CD14-positive monocyte (primary cell): ENCODE measurements around the gene PPP2CA. TPM values are rescaled to one million over a fixed set of nuclear protein-coding genes. Genes with fewer than 3 reads are reported as not detected.

Experiments
- DNase-seq, 3 donors: peaks; one replicate each; pipeline ENCODE4 v3.0.0-alpha.2; 2011 to 2022
- H2AFZ ChIP-seq: 2 replicates; pipeline ENCODE4 v1.6.0; 2012; ENCODE audit warnings: mild to moderate bottlenecking, low read depth, low read length, inconsistent platforms; ENCODE audit not compliant: insufficient read depth, poor library complexity, severe bottlenecking
- H3K27ac ChIP-seq, 2 donors: 1 replicate in 1 of 2; 2 replicates in 1 of 2; pipeline ENCODE4 v1.5.1; 2012 to 2013; ENCODE audit warnings: low read length in 2 of 2, control low read depth in 1 of 2, inconsistent platforms in 1 of 2, low read depth in 1 of 2, mild to moderate bottlenecking in 1 of 2
- H3K27me3 ChIP-seq, 2 donors: one replicate each; pipeline versions ENCODE4 v1.6.0 to v1.6.1; 2011 to 2013; ENCODE audit warnings: low read length in 2 of 2; ENCODE audit not compliant: control insufficient read depth in 2 of 2, insufficient read depth in 2 of 2
- H3K36me3 ChIP-seq, 2 donors: replicated peaks in 1 of 2; 1 replicate in 1 of 2; 2 replicates in 1 of 2; pipeline versions ENCODE4 v1.5.1 to v1.6.1; 2012 to 2013; ENCODE audit warnings: low read length in 2 of 2, control low read depth in 1 of 2, inconsistent platforms in 1 of 2, mild to moderate bottlenecking in 1 of 2; ENCODE audit not compliant: insufficient read depth in 2 of 2, control insufficient read depth in 1 of 2
- H3K4me1 ChIP-seq, 2 donors: 1 replicate in 1 of 2; 2 replicates in 1 of 2; pipeline versions ENCODE4 v1.5.1 to v1.6.1; 2012 to 2013; ENCODE audit warnings: low read length in 2 of 2, control low read depth in 1 of 2, inconsistent platforms in 1 of 2, mild to moderate bottlenecking in 1 of 2, moderate library complexity in 1 of 2; ENCODE audit not compliant: insufficient read depth in 2 of 2, control insufficient read depth in 1 of 2
- H3K4me2 ChIP-seq: replicated peaks from 2 replicates; pipeline ENCODE3; 2012; ENCODE audit warnings: low read length, moderate library complexity, mild to moderate bottlenecking; ENCODE audit not compliant: poor library complexity, severe bottlenecking; ENCODE audit errors: extremely low read depth
- H3K4me3 ChIP-seq, 3 experiments: fragments of 200-600 bp in 1 of 3; sonication (generic) in 1 of 3; replicated peaks in 1 of 3; 1 replicate in 2 of 3; 2 replicates in 1 of 3; pipeline ENCODE4 v1.5.1; 2011 to 2013; ENCODE audit warnings: low read length in 3 of 3, mild to moderate bottlenecking in 3 of 3, control low read depth in 2 of 3, low read depth in 2 of 3, inconsistent platforms in 1 of 3, moderate library complexity in 1 of 3
- H3K79me2 ChIP-seq: 2 replicates; pipeline ENCODE4 v1.6.0; 2012; ENCODE audit warnings: mild to moderate bottlenecking, control low read depth, inconsistent platforms, low read length, moderate library complexity; ENCODE audit not compliant: insufficient read depth
- H3K9ac ChIP-seq: 2 replicates; pipeline ENCODE4 v1.6.0; 2017; ENCODE audit warnings: low read length, mild to moderate bottlenecking; ENCODE audit not compliant: insufficient read depth, poor library complexity, severe bottlenecking
- H3K9me3 ChIP-seq, 2 donors: replicated peaks in 1 of 2; 1 replicate in 1 of 2; 2 replicates in 1 of 2; pipeline versions ENCODE4 v1.5.1 to v1.6.1; 2012 to 2013; ENCODE audit warnings: low read length in 2 of 2, control low read depth in 1 of 2; ENCODE audit not compliant: control insufficient read depth in 1 of 2, insufficient read depth in 1 of 2
- H4K20me1 ChIP-seq: 2 replicates; pipeline ENCODE4 v1.6.0; 2012; ENCODE audit warnings: mild to moderate bottlenecking, low read length, control low read depth, moderate library complexity; ENCODE audit not compliant: insufficient read depth
- H3K27ac Mint-ChIP-seq, 7 donors: one replicate each; pipeline ENCODE4 v1.8.0; 2020; ENCODE audit warnings: mild to moderate bottlenecking in 7 of 7, mixed read lengths in 7 of 7, moderate library complexity in 6 of 7, inconsistent platforms in 2 of 7
- H3K27me3 Mint-ChIP-seq, 3 donors: one replicate each; pipeline ENCODE4 v1.8.0; 2021 to 2022; ENCODE audit warnings: low read depth in 3 of 3, mild to moderate bottlenecking in 3 of 3, mixed read lengths in 3 of 3, moderate library complexity in 3 of 3, inconsistent platforms in 1 of 3
- H3K36me3 Mint-ChIP-seq, 2 donors: one replicate each; pipeline ENCODE4 v1.8.0; 2020; ENCODE audit warnings: mixed read lengths in 2 of 2, inconsistent platforms in 1 of 2, mild to moderate bottlenecking in 1 of 2
- H3K4me1 Mint-ChIP-seq: one replicate; pipeline ENCODE4 v1.8.0; 2020; ENCODE audit warnings: mild to moderate bottlenecking, mixed read lengths
- H3K4me3 Mint-ChIP-seq, 2 donors: one replicate each; pipeline ENCODE4 v1.8.0; 2020; ENCODE audit warnings: mild to moderate bottlenecking in 2 of 2, mixed read lengths in 2 of 2, moderate library complexity in 1 of 2
- H3K9me3 Mint-ChIP-seq, 7 donors: one replicate each; pipeline ENCODE4 v1.8.0; 2020 to 2022; ENCODE audit warnings: mixed read lengths in 7 of 7, mild to moderate bottlenecking in 6 of 7, moderate library complexity in 6 of 7, inconsistent platforms in 2 of 7
- WGBS: methylation state at CpG from one replicate; pipeline ENCODE4 v1.1.5; 2013; ENCODE audit warnings: missing lambda C conversion rate; ENCODE audit not compliant: insufficient coverage; 5-methylcytosine and 5-hydroxymethylcytosine counted together
- intact Hi-C, 2 donors: fragments of 100-400 bp; cut with micrococcal nuclease; formaldehyde crosslinking; loops; one replicate each; pipeline versions ENCODE4 v1.15.0 to v1.15.1; 2023
- polyA plus RNA-seq, 3 donors: library from polyadenylated mRNA; depleted of rRNA in 1 of 3; unstranded in 2 of 3; stranded (reverse) in 1 of 3; fragments of 300-500 nt in 2 of 3; fragments of >200 nt in 1 of 3; fragmentation: Illumina TruSeq in 2 of 3; gene quantifications; 1 replicate in 2 of 3; 2 replicates in 1 of 3; pipeline ENCODE4 v1.2.3, GENCODE V29; 2012 to 2021
- TF ChIP-seq, protein P1 (sequence below): fragments of 200-600 bp; IDR thresholded peaks from one replicate; pipeline ENCODE4 v1.8.0; 2022; ENCODE audit warnings: antibody characterized with exemption, mild to moderate bottlenecking

Gene PPP2CA
- polyA plus RNA-seq, 3 donors = 82.5 to 245 (median 225) TPM

DNA sequence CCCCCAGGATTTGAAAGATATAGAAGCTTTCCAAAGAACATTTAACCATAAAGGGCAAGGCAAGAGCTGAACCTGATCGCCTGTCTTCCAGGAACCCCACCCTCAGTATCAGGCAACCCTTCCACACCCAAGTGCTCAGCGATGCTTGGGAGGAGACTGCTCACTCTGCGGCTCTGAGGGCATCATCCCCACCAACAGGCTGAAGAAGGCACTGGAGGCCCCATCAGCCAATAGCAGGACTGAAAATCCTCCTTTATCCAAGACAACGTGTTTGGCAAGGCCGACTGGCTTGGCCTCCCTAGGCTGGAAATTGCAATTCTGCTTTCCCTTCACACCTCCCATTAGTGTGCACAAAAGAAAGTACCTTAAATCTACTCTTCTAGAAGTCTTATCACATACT is 1.4 kb upstream of the PPP2CA start:
- Mint-ChIP-seq H3K9me3 (peaks cover 0 to 2% (median 0%) of the 10 kb centered on the region in 7 donors), H3K27ac (peak overlapping the region in 4 of 7 donors; percentile 76 to 99 (median 99)), H3K27me3 (no peaks in the 10 kb centered on the region), H3K36me3 (peaks cover under 1 to 7% of the 10 kb centered on the region in 2 donors), H3K4me1 (peaks cover 27% of the 10 kb centered on the region), H3K4me3 (peak overlapping the region; percentile 65 to 94)
- H3K9me3 ChIP-seq = no peaks in the 10 kb centered on the region
- H3K4me2 ChIP-seq = peak overlapping the region; percentile 89
- H4K20me1 ChIP-seq = peaks cover 24% of the 10 kb centered on the region
- H2AFZ ChIP-seq = peak overlapping the region; percentile 97
- H3K4me1 ChIP-seq = peaks cover 25 to 38% of the 10 kb centered on the region in 2 donors
- H3K9ac ChIP-seq = no peak overlapping the region
- intact Hi-C loops = loop anchor here (2.0 to 10.0 kb wide), 4 partner anchors 35 to 298 kb away; partner anchors contain the start of genes UBE2B (in 2 of the 2) and JADE2 (in 1 of the 2)
- DNase-seq = no peak
- no peaks in the 10 kb centered on the region for H3K36me3 ChIP-seq
- H3K4me3 ChIP-seq = peak overlapping the region in 1 of 3 experiments; percentile 96
- H3K27ac ChIP-seq = no peak overlapping the region
- no peaks in the 10 kb centered on the region for H3K27me3 ChIP-seq
- peaks cover 45% of the 10 kb centered on the region for H3K79me2 ChIP-seq
- TF ChIP-seq, protein P1, sequence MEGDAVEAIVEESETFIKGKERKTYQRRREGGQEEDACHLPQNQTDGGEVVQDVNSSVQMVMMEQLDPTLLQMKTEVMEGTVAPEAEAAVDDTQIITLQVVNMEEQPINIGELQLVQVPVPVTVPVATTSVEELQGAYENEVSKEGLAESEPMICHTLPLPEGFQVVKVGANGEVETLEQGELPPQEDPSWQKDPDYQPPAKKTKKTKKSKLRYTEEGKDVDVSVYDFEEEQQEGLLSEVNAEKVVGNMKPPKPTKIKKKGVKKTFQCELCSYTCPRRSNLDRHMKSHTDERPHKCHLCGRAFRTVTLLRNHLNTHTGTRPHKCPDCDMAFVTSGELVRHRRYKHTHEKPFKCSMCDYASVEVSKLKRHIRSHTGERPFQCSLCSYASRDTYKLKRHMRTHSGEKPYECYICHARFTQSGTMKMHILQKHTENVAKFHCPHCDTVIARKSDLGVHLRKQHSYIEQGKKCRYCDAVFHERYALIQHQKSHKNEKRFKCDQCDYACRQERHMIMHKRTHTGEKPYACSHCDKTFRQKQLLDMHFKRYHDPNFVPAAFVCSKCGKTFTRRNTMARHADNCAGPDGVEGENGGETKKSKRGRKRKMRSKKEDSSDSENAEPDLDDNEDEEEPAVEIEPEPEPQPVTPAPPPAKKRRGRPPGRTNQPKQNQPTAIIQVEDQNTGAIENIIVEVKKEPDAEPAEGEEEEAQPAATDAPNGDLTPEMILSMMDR = no peak
- 84% methylated on average over 4 of the region's 5 CpGs for WGBS

DNA sequence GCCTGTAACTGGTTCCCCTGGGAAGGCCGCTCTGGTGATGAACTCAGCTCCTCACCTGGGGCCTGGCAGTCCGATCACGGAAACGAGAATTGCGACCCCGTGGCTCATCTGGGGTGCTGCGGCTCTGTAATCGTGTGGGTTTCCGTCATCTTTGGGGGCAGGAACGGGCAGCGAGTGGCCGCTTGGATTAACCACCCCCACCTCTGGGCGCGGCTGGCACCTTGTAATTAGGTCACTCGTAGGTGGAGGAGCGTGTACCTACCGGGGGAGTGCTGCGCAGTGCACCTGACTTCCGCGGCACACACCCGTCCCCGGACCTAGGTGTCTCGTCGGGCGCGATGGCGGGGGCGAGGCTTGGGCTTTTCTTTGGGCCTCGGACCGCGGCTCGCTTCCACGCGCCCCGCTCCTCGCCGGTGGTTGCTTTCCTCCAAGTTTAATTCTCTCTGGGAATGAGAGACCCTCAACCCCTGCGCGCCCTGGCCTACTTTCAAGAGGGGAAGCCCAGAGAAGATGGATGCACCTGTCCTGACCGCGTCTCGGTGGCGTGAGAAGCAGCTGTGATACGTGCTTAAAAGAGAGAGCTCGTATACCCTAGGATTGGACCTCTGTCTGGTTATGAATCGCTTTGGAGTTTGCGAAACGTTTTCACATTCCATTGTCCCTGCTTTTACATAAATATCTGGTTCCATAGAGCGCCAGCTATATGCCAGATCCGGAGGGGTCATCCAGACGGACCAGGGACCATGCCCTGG is 744 bp upstream of the PPP2CA start:
- Histone ChIP-seq H4K20me1 (peaks cover 30% of the 10 kb centered on the region), H3K36me3 (no peaks in the 10 kb centered on the region), H3K79me2 (peaks cover 52% of the 10 kb centered on the region), H3K4me3 (peak overlapping the region; percentile 84 to 96 (median 88)), H3K9me3 (no peaks in the 10 kb centered on the region), H3K27ac (peak overlapping the region; percentile 97 to 99), H3K27me3 (no peaks in the 10 kb centered on the region), H2AFZ (peak overlapping the region; percentile 97), H3K4me1 (peaks cover 29 to 44% of the 10 kb centered on the region in 2 donors), H3K9ac (peak overlapping the region; percentile 100), H3K4me2 (peak overlapping the region; percentile 89)
- intact Hi-C loops = loop anchor here (2.0 to 10.0 kb wide), 4 partner anchors 34 to 298 kb away; partner anchors contain the start of genes UBE2B (in 2 of the 2) and JADE2 (in 1 of the 2)
- Mint-ChIP-seq H3K4me1 (peaks cover 32% of the 10 kb centered on the region), H3K4me3 (peak overlapping the region; percentile 93 to 94), H3K9me3 (peaks cover 0 to 2% (median 0%) of the 10 kb centered on the region in 7 donors), H3K27ac (peak overlapping the region; percentile 97 to 99 (median 99)), H3K36me3 (peaks cover 5 to 11% of the 10 kb centered on the region in 2 donors), H3K27me3 (no peaks in the 10 kb centered on the region)
- 2% methylated on average over 46 of the region's 51 CpGs for WGBS
- TF ChIP-seq, protein P1 = no peak
- peak in 1 of 3 donors; percentile 42 for DNase-seq
